Stimulated activated naive CD8-positive, alpha-beta T cell treated with anti-CD3 and anti-CD28 coated beads, Interleukin-15, Interleukin-2, amounts not matched to agents 100 U/mL and 50 U/mL, for 24 hours (primary cell): ENCODE results near the gene PRAMEF1.
"Not testable (repeated sequence)": the region's sequence is repeated elsewhere in the genome, so short reads cannot be mapped to it uniquely, and the experiment has no call there.

Experiments used
- ATAC-seq: fragments of 150-1000 bp; cut with Tn5 transposase; one replicate; pipeline ENCODE4 v1.10.0; 2021
- DNase-seq: peaks from one replicate; pipeline ENCODE4 v3.0.0; 2021

Gene PRAMEF1

GRCh38 chr1:12776801-12777557 lies 14.2 kb upstream of the PRAMEF1 start:
- no peak for DNase-seq
- no peak for ATAC-seq

GRCh38 chr1:12778061-12778460 lies 13.1 kb upstream of the PRAMEF1 start:
- ATAC-seq (no peak), DNase-seq (no peak)

- ATAC-seq (no peak), DNase-seq (no peak)
These were observed 12.3 kb upstream of the PRAMEF1 start for GRCh38 chr1:12778907-12779306.

- DNase-seq, ATAC-seq: not testable (repeated sequence)
These were observed 9.7 kb upstream of the PRAMEF1 start for GRCh38 chr1:12781488-12781887.

- not testable (repeated sequence) for ATAC-seq
These were observed 7.4 kb upstream of the PRAMEF1 start for GRCh38 chr1:12783783-12784182.

GRCh38 chr1:12784729-12785128 lies 6.5 kb upstream of the PRAMEF1 start:
- ATAC-seq, result not testable (repeated sequence)
- DNase-seq, result peak; percentile 15

More at GRCh38 chr1:12783783-12784182, 7.4 kb upstream of the PRAMEF1 start:
- not testable (repeated sequence) for DNase-seq

GRCh38 chr1:12798911-12799310 lies 7.7 kb downstream of the PRAMEF1 start:
- DNase-seq (no peak), ATAC-seq (no peak)

- ATAC-seq (no peak), DNase-seq (no peak)
These were observed 8.5 kb downstream of the PRAMEF1 start for GRCh38 chr1:12799730-12800129.

- ATAC-seq, result no peak
- DNase-seq, result no peak
These were observed 18.7 kb downstream of the PRAMEF1 start for GRCh38 chr1:12809933-12810332.

GRCh38 chr1:12810691-12811408 lies 19.7 kb downstream of the PRAMEF1 start:
- ATAC-seq (no peak), DNase-seq (no peak)

- ATAC-seq (no peak), DNase-seq (no peak)
These were observed 20.2 kb downstream of the PRAMEF1 start for GRCh38 chr1:12811409-12811784.

GRCh38 chr1:12819061-12819460 lies 27.9 kb downstream of the PRAMEF1 start:
- ATAC-seq, DNase-seq: not testable (repeated sequence)

- ATAC-seq, DNase-seq: not testable (repeated sequence)
These were observed 40.1 kb downstream of the PRAMEF1 start, which contains the start of gene PRAMEF11 for GRCh38 chr1:12831310-12831709. PRAMEF11 (minus strand) TSS chr1:12831410; CDS start chr1:12828789, 2,621 bp downstream.

GRCh38 chr1:12833251-12833650 lies 42.1 kb downstream of the PRAMEF1 start:
- not testable (repeated sequence) for DNase-seq, ATAC-seq
